COR-L47 (cell line): ENCODE measurements around the gene SEC61A1.

Experiments used
- DNase-seq: peaks from one replicate; lab custom pipeline; 2025; lab: John Stamatoyannopoulos, UW

The SEC61A1 gene

GRCh38 chr3:128077665-128078064 lies 25.4 kb downstream of the SEC61A1 start:
- DNase-seq, result no peak

- DNase-seq, result no peak
These were observed 26.1 kb downstream of the SEC61A1 start for GRCh38 chr3:128078322-128078721.

- DNase-seq, result no peak
These were observed 26.6 kb downstream of the SEC61A1 start for GRCh38 chr3:128078875-128079274.

GRCh38 chr3:128079823-128080222 lies 27.6 kb downstream of the SEC61A1 start:
- no peak for DNase-seq

GRCh38 chr3:128080323-128081080 lies 28.3 kb downstream of the SEC61A1 start:
- DNase-seq, result no peak

GRCh38 chr3:128081226-128081625 lies 29.0 kb downstream of the SEC61A1 start:
- DNase-seq, result no peak

GRCh38 chr3:128081846-128082245 lies 29.6 kb downstream of the SEC61A1 start:
- DNase-seq, result no peak

- DNase-seq, result no peak
These were observed 30.3 kb downstream of the SEC61A1 start for GRCh38 chr3:128082546-128082945.

- DNase-seq, result no peak
These were observed 31.2 kb downstream of the SEC61A1 start for GRCh38 chr3:128083396-128083795.

- no peak for DNase-seq
These were observed 31.9 kb downstream of the SEC61A1 start for GRCh38 chr3:128083980-128084674.

- DNase-seq, result no peak
These were observed 32.4 kb downstream of the SEC61A1 start for GRCh38 chr3:128084675-128085021.

GRCh38 chr3:128089135-128089534 lies 36.9 kb downstream of the SEC61A1 start:
- no peak for DNase-seq

GRCh38 chr3:128091586-128091985 lies 39.3 kb downstream of the SEC61A1 start:
- DNase-seq, result no peak

- DNase-seq, result no peak
These were observed 42.3 kb downstream of the SEC61A1 start for GRCh38 chr3:128094295-128095151.

GRCh38 chr3:128095222-128095703 lies 43.0 kb downstream of the SEC61A1 start:
- peak; percentile 72 for DNase-seq

GRCh38 chr3:128098234-128098633 lies 46.0 kb downstream of the SEC61A1 start:
- DNase-seq, result no peak

GRCh38 chr3:128100161-128100560 lies 47.9 kb downstream of the SEC61A1 start:
- DNase-seq, result no peak

GRCh38 chr3:128100638-128101037 lies 48.4 kb downstream of the SEC61A1 start:
- no peak for DNase-seq

GRCh38 chr3:128103136-128103676 lies 51.0 kb downstream of the SEC61A1 start:
- no peak for DNase-seq

- no peak for DNase-seq
These were observed 55.6 kb downstream of the SEC61A1 start for GRCh38 chr3:128107834-128108233.

GRCh38 chr3:128111147-128111546 lies 58.9 kb downstream of the SEC61A1 start:
- DNase-seq, result no peak

- DNase-seq, result peak; percentile 43
These were observed 60.2 kb downstream of the SEC61A1 start for GRCh38 chr3:128112357-128112968.
